HFF-Myc (cell line): Measurements from ENCODE around the gene RPL10.

Source experiments
- DNase-seq: peaks from one replicate; pipeline ENCODE4 v3.0.0-alpha.2; 2011; ENCODE audit warnings: low read depth; ENCODE audit errors: extremely low read depth
- H3K4me3 ChIP-seq: replicated peaks from 2 replicates; pipeline ENCODE4 v1.5.1; 2011; ENCODE audit warnings: low read depth, mild to moderate bottlenecking, control low read depth, low read length
- TF ChIP-seq, protein P1 (sequence below): IDR thresholded peaks from 2 replicates; pipeline ENCODE4 v1.5.1; 2012; ENCODE audit warnings: mild to moderate bottlenecking, low read depth, low read length, control low read depth; ENCODE audit errors: missing control alignments

RPL10 gene

DNA sequence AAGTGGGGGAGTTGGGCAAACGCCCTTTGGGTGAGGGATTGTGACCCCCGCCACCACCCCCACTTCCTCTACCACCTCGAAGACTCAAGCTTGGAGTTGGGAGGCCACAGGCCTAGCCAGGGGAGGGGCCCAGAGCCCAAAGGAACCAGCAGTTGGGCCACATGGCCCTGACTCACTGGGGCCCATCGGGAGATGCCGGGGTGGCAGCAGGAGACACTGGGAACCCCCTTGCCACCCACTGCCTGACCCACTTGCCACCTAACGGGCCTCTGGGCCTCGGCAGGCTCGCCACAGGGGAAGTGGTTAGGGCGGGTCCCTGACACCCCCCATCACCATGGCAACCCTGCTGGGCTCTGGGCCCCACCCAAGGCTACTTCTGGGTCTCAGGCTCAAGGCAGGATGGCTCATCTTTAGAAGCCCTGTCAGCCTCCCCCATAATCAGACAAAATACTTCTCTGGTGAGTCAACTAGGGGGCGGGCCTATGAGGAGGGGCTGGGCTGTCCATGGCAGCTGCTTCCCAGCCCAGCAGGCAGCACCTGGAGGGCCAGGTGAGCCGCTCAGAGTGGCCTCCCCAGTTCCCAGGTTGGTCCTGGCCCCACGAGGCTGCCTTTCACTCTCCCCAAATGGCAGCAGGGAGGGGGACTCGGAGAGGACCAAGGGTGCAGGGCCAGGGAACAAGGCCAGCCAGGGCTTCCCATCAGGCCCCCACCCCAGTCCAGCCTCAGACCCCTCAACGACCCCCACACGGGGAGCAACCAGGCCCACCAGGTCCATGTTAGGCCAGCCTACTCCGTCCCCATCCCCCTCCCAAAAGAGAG, 29.3 kb upstream of the RPL10 start:
- TF ChIP-seq, protein P1, sequence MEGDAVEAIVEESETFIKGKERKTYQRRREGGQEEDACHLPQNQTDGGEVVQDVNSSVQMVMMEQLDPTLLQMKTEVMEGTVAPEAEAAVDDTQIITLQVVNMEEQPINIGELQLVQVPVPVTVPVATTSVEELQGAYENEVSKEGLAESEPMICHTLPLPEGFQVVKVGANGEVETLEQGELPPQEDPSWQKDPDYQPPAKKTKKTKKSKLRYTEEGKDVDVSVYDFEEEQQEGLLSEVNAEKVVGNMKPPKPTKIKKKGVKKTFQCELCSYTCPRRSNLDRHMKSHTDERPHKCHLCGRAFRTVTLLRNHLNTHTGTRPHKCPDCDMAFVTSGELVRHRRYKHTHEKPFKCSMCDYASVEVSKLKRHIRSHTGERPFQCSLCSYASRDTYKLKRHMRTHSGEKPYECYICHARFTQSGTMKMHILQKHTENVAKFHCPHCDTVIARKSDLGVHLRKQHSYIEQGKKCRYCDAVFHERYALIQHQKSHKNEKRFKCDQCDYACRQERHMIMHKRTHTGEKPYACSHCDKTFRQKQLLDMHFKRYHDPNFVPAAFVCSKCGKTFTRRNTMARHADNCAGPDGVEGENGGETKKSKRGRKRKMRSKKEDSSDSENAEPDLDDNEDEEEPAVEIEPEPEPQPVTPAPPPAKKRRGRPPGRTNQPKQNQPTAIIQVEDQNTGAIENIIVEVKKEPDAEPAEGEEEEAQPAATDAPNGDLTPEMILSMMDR = no peak
- peak; percentile 78 for DNase-seq
- peak overlapping the region; percentile 88 for H3K4me3 ChIP-seq

DNA sequence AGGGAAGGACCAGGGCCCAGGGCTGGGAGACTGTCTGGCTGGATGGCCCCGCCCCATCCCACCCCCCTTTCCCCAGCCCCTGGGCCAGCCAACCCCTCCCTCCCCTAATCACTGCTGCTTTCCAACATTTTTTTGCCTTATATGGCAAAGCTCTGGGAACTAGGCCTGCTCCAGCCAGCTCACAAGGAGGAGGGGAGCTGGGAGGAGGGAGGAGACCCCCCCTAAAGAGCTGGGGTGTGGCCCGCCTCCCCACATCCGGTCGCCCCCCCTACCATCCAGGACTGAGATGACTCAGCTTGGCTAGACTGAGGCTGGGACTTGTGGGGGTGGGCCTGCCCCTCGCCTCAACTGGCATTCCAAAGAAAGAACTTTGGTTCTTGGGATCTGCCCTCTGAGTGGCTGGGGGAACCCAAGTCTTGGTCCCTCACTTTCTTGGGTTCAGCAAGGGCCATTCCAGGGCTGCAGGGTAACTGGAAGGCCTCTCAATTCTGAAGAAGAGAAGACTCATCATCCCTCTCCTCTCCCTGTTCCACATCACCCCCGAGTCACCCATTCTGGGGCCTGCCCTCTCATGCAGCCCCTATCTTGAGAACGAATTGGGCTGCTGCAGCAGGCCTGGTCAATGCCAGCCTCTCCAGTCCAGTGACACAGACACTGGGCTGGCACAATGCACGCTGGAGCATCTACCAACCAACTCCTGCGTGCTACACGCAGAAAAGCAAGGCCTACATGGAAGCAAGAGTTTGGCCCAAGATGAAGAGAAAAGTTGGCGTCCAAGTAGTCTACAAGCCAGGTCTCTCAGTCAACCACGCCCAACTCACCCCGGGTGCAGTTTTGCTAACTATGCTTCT, 28.5 kb upstream of the RPL10 start:
- H3K4me3 ChIP-seq = peak overlapping the region; percentile 88
- peak; percentile 81 for DNase-seq
- TF ChIP-seq, protein P1 = no peak

DNA sequence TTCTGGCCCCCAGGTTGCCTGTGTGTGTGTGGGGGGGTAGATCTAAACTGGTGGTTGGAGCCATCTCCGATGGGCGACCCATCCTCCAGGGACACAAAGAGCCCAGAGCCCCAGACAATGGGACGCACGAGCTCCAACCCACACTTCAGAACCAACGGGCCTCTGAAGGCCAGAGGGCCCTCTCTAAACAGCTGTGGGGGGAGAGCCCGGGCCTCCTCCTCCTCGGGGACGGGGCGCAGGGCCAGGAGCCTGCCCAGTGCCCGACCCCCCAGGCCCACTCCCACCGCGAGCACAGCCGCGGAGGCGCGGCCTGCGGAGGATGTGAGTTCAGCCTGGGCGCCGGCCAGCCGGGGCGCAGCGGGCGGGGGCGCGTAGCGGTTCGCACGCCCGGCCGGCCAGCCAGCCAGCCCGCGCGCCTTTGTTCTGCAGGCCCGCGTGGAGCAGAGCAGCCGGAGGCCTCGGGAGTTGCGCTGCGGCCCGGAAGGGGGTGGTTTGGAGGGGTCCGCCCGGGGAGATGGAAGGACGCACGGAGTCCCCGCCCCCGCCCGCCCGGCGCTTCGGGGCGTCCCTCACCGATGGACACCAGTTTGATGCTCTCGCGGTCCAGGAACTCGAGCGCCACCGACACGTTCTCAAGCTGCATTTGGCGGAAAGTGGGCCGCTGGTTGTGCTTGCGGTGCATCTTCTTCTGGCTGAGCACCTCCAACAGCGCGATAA, 27.7 kb upstream of the RPL10 start:
- peak overlapping the region; percentile 88 for H3K4me3 ChIP-seq
- no peak for DNase-seq
- TF ChIP-seq, protein P1 = no peak

DNA sequence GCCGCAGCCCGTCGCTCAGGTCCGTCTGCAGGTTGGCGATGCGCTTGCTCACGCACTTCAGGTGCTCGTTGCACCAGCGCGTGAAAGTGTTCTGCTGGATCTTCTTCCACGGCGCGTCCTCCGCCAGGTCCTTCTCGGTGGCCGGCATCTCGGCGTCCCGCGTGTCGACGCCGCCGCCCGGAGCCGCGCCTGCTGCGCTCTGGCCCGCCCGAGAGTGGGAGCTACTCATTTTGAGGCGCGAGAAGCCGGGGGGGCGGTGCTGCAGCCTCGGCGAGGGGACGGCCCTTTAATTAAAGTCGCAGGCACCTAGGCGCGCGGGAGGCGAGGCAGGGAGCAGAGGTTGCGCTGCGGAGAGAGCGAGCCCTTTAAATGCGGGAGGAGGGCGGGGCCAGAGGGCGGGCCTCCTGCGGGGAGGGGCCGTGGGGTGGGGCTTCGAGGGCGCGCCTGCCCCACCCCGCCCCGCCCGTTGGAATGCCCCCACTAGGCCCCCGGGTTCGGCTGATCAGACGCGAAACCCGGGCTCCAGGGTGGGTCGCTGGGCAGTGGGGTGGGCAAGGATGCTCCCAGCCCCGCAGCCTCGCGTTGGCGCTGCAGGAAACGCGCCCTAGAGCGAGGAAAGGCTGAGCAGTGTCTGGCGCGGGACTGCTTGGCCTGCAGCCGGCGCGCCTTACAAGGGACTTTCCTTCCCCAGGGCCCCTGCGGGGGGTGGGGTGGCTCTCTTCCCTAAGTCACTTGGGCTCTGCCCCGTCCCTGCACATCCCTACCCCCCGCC, 27.0 kb upstream of the RPL10 start:
- TF ChIP-seq, protein P1 = no peak
- DNase-seq = peak; percentile 58
- H3K4me3 ChIP-seq = peak overlapping the region; percentile 88

DNA sequence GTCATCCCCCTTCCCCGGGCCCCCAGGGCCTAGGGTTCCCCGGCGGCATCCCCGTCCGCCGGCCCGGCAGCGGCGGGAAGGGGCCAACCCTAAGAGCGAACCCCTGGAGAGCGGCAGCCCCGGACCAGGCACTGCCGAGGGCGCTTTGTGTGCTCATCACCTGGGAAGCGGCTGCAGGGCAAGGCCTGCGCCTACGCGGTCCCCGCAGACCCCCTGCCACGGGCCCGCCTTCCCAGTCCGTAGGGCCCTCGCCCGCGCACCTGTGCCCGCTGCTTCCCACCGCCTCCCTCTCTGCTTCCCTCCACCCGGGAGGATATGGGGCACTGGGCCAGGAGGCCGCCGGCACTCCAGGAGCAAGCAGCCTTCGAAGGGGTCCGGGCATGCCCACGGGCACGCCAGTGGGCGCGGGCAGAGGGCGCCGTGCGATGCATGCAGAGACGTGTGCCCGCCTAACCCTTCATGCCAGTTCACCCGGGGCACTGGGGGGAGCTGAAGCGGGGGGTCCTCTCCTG, 26.3 kb upstream of the RPL10 start:
- H3K4me3 ChIP-seq = peak overlapping the region; percentile 88
- TF ChIP-seq, protein P1 = no peak
- DNase-seq = no peak

DNA sequence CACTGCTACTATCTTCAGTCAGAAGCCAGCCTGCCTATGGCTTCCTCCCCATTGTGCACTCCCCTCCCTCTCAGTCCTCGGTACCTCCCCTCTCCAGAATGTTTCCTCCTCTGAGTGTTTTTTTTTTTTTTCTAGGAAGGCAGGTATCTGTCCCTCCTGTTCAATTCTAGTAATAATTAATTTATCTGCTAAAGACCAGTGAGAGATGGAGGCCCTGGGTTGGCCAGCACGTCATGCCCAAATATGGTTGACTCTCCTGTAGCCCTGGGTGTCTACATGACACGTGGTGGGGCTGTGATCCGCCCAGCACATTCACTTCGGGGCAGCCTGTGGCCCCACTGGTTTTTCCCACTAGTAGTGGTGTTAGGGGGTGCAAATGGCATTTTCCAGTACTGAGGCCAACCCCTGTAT, 25.6 kb upstream of the RPL10 start:
- peak overlapping the region; percentile 88 for H3K4me3 ChIP-seq
- no peak for DNase-seq
- TF ChIP-seq, protein P1 = no peak
